WTC11 (cell line): Measurements from ENCODE around the gene SLC6A18. TPM values are rescaled to one million over a fixed set of nuclear protein-coding genes. Genes with fewer than 3 reads are reported as not detected.

Source experiments
- ATAC-seq: fragments of 200-7000 bp; cut with Tn5 transposase; 2 replicates; pipeline ENCODE4 v1.10.0; 2021; ENCODE audit warnings: mild to moderate bottlenecking, moderate library complexity
- CTCF ChIA-PET: fragments of 300-600 bp; sonication (Branson Sonifier 250); formaldehyde crosslinking; loops from one replicate; lab custom pipeline; 2021; ENCODE audit warnings: antibody characterized with exemption; lab: Charles Lee
- POLR2A ChIA-PET: fragments of 350-600 bp; sonication (Branson Sonifier 250); formaldehyde crosslinking; loops from one replicate; lab custom pipeline; 2021; ENCODE audit warnings: antibody characterized with exemption; lab: Charles Lee
- DNase-seq: peaks from one replicate; pipeline ENCODE4 v3.0.0; 2021; ENCODE audit warnings: low spot score
- H3K27ac Mint-ChIP-seq: 2 replicates; pipeline ENCODE4 v1.8.0; 2021; ENCODE audit warnings: mixed read lengths
- H3K27me3 Mint-ChIP-seq: 2 replicates; pipeline ENCODE4 v1.8.0; 2021; ENCODE audit warnings: low read depth, mild to moderate bottlenecking, moderate library complexity, mixed read lengths
- H3K36me3 Mint-ChIP-seq: 2 replicates; pipeline ENCODE4 v1.8.0; 2021; ENCODE audit warnings: mixed read lengths
- H3K4me1 Mint-ChIP-seq: 2 replicates; pipeline ENCODE4 v1.8.0; 2022; ENCODE audit warnings: mixed read lengths
- H3K4me3 Mint-ChIP-seq: 2 replicates; pipeline ENCODE4 v1.8.0; 2021; ENCODE audit warnings: mild to moderate bottlenecking, moderate library complexity, mixed read lengths
- H3K9me3 Mint-ChIP-seq: 2 replicates; pipeline ENCODE4 v1.8.0; 2021; ENCODE audit warnings: mixed read lengths
- GTF2I ChIP-seq: fragments of 250-450 bp; sonication (Bioruptor Pico); conservative IDR thresholded peaks from 2 replicates; pipeline ENCODE4 v1.4.0; 2021; ENCODE audit warnings: mild to moderate bottlenecking
- NR3C1 ChIP-seq: sonication (generic); formaldehyde crosslinking; conservative IDR thresholded peaks from 2 replicates; pipeline ENCODE4 v1.8.1; 2023; ENCODE audit warnings: low read depth, mild to moderate bottlenecking, missing genetic modification reagents
- ZNF121 ChIP-seq: sonication (generic); formaldehyde crosslinking; IDR thresholded peaks from 2 replicates; pipeline ENCODE4 v1.8.0; 2023; ENCODE audit warnings: missing genetic modification reagents
- ZNF396 ChIP-seq: fragments of 250-450 bp; sonication (Bioruptor Pico); IDR thresholded peaks from 2 replicates; pipeline ENCODE4 v1.8.0; 2021; ENCODE audit warnings: mild to moderate bottlenecking, moderate library complexity, borderline replicate concordance
- total RNA-seq: library from RNA; stranded (reverse); gene quantifications from 3 replicates; pipeline ENCODE4 v1.2.3, GENCODE V29; 2021
- TF ChIP-seq, protein P1 (sequence below): fragments of 200-600 bp; IDR thresholded peaks from 2 replicates; pipeline ENCODE4 v1.8.0; 2022; ENCODE audit warnings: antibody characterized with exemption
- TF ChIP-seq, protein P2 (sequence below): sonication (generic); formaldehyde crosslinking; IDR thresholded peaks from 2 replicates; pipeline ENCODE4 v1.8.1; 2023; ENCODE audit warnings: mild to moderate bottlenecking, missing genetic modification reagents, moderate library complexity
- TF ChIP-seq, protein P3 (sequence below): sonication (generic); formaldehyde crosslinking; IDR thresholded peaks from 2 replicates; pipeline ENCODE4 v1.8.0; 2023; ENCODE audit warnings: missing genetic modification reagents
- TF ChIP-seq, protein P4 (sequence below): sonication (generic); formaldehyde crosslinking; IDR thresholded peaks from 2 replicates; pipeline ENCODE4 v1.8.1; 2022; ENCODE audit warnings: mild to moderate bottlenecking, missing genetic modification reagents, moderate library complexity, borderline replicate concordance
- TF ChIP-seq, protein P5 (sequence below): fragments of 250-450 bp; sonication (Bioruptor Pico); conservative IDR thresholded peaks from 2 replicates; pipeline ENCODE4 v1.9.0; 2021; ENCODE audit warnings: mild to moderate bottlenecking
- TF ChIP-seq, protein P6 (sequence below): sonication (generic); formaldehyde crosslinking; IDR thresholded peaks from 2 replicates; pipeline ENCODE4 v1.8.0; 2023; ENCODE audit warnings: mild to moderate bottlenecking, missing genetic modification reagents

Gene SLC6A18
- total RNA-seq, 1 experiment from 2014 or later, result not detected

DNA sequence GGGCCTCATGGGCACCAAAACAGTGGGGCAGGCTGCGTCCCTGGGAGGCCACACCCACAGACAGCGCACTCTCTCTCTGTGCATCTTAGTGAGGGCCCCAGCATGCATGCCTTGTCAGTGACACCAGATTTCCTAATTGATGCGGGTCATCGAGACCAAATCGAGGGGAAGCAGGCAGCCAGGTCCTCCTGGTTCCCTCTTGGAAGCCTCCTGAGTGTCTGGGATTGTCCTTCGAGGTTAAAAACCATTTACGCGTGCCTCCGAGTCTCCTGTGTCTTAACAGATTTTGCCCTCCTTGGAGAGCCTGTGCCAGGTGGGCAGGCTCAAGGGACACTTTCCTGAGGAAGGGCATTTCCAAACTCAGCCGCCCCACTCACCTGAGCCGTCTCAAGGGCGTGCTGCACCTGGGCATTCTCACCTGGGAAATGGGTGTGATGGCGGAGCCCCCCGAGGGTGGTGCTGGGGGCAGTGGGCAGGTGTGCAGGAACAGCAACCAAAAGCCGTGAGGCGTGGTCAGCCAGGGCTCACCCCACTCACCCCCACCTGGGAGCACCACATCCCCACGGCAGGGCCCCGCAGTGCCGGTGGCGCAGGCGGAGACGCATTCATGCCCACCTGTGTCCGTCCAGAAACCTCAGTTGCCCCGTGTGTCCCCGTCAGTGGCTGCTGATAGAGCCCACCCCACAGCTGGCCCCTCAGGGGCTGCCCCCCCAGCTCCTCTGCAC lies 21.1 kb upstream of the SLC6A18 start:
- Mint-ChIP-seq H3K9me3 (no peaks in the 10 kb centered on the region), H3K27ac (no peak overlapping the region), H3K27me3 (no peaks in the 10 kb centered on the region), H3K4me1 (peaks cover 7% of the 10 kb centered on the region; the same call in 1 of the 2 replicates), H3K4me3 (no peak overlapping the region), H3K36me3 (no peaks in the 10 kb centered on the region)
- DNase-seq (peak; percentile 8), ATAC-seq (no peak)
- no peak for TF ChIP-seq GTF2I (CRISPR knock-in tag)
- ChIA-PET CTCF (interaction anchor here (0.7 to 3.0 kb wide), 29 partner anchors 8 to 441 kb away, joined by 3 to 23 read pairs (median 4); no protein-coding TSS in a partner anchor), POLR2A (no interaction called here)

DNA sequence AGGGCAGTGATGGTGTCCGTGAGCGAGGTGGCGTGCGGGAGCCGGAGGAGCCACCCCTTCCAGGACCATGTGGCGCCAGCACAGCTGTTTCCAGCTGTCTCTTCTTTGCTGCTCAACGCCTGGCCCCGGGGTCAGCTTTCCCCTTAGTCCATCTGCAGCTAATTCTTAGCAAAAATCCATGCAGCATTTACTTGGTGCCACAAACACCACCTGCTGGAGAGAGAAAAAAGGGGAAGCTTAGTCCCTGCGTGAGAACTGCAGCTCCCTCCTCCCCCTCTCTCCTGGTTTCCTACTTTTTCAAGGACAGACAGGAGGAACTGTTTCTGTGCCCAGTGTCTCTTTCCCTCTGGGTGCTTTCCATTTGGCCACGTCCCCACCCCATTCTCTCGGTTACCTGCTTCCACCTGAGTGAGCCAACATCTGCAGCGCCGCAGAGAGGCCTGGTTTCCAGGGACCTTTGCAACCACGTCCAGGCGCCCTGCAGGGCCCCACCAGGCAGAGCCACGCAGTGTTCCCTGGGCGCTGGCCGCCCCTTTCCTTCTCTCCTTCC lies 20.4 kb upstream of the SLC6A18 start:
- ATAC-seq, result peak; percentile 66
- POLR2A ChIA-PET, result no interaction called here
- peak; percentile 31 for DNase-seq

DNA sequence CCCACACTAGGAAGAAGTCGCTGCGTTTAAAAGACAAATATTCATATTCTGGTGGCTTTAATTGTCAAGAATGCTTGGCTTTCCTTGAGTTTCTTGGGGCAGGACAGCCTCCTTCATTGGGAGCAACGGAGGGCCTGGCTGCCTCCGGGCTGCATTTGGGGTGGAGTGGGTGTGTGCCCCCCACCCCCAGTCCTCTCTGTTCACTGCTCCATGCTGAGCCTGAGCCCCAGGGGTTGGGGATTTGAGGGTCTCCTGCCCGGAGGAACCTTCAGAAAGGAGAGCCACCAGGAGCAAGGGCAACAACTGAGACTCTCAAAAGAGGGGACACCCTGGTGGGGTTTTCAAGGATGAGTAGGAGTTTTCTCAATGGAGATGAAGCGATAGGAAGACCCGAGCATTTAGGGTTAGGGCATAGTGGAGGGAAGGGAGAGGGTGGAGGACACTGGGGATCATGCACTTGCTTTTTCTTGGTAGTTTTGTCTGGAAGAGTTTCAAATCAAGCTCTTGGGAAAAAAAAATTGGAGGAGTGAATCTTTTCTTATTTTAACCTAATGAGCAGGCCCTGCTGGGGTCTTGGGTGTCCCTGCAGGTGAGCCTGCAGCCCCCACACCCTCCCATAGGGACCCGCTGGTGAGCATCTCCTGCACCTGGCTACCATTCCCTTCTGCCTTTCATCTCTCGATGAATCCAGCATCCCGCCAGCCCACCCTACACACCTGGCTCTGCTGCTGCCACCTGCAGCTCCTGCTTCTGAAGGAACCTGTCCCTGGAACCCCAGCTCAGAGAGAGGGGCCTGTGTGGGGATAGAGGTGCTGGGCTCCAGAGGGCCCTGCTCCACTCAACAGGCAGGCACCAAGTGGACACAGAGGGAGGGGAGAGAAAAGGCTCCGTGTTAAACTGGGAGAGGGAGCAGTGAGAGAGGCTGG lies 19.7 kb upstream of the SLC6A18 start:
- TF ChIP-seq, protein P1, sequence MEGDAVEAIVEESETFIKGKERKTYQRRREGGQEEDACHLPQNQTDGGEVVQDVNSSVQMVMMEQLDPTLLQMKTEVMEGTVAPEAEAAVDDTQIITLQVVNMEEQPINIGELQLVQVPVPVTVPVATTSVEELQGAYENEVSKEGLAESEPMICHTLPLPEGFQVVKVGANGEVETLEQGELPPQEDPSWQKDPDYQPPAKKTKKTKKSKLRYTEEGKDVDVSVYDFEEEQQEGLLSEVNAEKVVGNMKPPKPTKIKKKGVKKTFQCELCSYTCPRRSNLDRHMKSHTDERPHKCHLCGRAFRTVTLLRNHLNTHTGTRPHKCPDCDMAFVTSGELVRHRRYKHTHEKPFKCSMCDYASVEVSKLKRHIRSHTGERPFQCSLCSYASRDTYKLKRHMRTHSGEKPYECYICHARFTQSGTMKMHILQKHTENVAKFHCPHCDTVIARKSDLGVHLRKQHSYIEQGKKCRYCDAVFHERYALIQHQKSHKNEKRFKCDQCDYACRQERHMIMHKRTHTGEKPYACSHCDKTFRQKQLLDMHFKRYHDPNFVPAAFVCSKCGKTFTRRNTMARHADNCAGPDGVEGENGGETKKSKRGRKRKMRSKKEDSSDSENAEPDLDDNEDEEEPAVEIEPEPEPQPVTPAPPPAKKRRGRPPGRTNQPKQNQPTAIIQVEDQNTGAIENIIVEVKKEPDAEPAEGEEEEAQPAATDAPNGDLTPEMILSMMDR, result no peak
- TF ChIP-seq, protein P2, sequence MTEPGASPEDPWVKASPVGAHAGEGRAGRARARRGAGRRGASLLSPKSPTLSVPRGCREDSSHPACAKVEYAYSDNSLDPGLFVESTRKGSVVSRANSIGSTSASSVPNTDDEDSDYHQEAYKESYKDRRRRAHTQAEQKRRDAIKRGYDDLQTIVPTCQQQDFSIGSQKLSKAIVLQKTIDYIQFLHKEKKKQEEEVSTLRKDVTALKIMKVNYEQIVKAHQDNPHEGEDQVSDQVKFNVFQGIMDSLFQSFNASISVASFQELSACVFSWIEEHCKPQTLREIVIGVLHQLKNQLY, result no peak
- TF ChIP-seq, protein P3, sequence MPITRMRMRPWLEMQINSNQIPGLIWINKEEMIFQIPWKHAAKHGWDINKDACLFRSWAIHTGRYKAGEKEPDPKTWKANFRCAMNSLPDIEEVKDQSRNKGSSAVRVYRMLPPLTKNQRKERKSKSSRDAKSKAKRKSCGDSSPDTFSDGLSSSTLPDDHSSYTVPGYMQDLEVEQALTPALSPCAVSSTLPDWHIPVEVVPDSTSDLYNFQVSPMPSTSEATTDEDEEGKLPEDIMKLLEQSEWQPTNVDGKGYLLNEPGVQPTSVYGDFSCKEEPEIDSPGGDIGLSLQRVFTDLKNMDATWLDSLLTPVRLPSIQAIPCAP (CRISPR knock-in tag), result no peak
- TF ChIP-seq, protein P4, sequence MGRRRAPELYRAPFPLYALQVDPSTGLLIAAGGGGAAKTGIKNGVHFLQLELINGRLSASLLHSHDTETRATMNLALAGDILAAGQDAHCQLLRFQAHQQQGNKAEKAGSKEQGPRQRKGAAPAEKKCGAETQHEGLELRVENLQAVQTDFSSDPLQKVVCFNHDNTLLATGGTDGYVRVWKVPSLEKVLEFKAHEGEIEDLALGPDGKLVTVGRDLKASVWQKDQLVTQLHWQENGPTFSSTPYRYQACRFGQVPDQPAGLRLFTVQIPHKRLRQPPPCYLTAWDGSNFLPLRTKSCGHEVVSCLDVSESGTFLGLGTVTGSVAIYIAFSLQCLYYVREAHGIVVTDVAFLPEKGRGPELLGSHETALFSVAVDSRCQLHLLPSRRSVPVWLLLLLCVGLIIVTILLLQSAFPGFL (CRISPR knock-in tag), result no peak
- no peak for TF ChIP-seq ZNF396 (CRISPR knock-in tag)
- Mint-ChIP-seq H3K4me3 (no peak overlapping the region), H3K36me3 (no peaks in the 10 kb centered on the region), H3K9me3 (no peaks in the 10 kb centered on the region), H3K27me3 (no peaks in the 10 kb centered on the region), H3K4me1 (peaks cover 7% of the 10 kb centered on the region; the same call in 1 of the 2 replicates), H3K27ac (no peak overlapping the region)
- ATAC-seq, result no peak
- DNase-seq, result no peak
- POLR2A ChIA-PET, result no interaction called here
- CTCF ChIA-PET, result interaction anchor here (0.9 to 3.0 kb wide), 26 partner anchors 9 to 440 kb away, joined by 3 to 23 read pairs (median 4); no protein-coding TSS in a partner anchor

More for the DNA sequence above, 20.4 kb upstream of the SLC6A18 start:
- H3K27me3 Mint-ChIP-seq, result no peaks in the 10 kb centered on the region
- peaks cover 7% of the 10 kb centered on the region; the same call in 1 of the 2 replicates for H3K4me1 Mint-ChIP-seq
- CTCF ChIA-PET, result interaction anchor here (0.7 to 3.0 kb wide), 29 partner anchors 9 to 440 kb away, joined by 3 to 23 read pairs (median 4); no protein-coding TSS in a partner anchor
- H3K36me3 Mint-ChIP-seq, result no peaks in the 10 kb centered on the region
- TF ChIP-seq NR3C1 (CRISPR knock-in tag) (no peak), ZNF121 (CRISPR knock-in tag) (no peak)
- TF ChIP-seq, protein P1, result no peak
- TF ChIP-seq, protein P5, sequence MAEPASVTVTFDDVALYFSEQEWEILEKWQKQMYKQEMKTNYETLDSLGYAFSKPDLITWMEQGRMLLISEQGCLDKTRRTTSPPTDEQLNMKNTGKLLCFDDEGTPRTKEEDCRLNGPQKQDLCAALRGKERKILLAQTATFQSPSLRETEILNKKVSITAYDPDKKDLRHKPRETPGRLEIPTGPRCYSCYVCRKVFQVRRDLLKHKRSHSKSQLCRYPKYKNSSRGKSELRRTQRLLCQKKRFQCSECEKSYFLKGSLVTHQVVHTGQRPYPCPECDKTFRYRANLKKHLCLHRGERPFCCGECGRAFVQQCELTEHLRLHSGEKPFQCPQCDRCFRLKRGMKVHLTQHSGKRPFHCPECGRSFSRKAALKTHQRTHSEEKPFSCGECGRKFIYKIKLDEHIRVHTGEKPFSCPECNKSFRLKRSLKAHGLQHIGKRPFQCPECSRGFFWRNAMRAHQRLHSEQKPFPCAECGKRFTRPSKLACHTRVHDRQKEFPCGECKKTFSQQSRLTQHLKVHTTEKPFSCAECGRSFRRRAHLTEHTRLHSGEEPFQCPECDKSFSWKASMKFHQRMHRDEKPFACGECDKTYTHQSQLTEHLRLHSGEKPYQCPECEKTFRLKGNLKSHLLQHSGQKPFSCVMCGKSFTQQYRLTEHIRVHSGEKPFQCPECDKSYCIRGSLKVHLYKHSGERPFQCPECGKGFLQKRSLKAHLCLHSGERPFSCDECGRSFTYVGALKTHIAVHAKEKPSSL (CRISPR knock-in tag), result no peak
- TF ChIP-seq, protein P6, sequence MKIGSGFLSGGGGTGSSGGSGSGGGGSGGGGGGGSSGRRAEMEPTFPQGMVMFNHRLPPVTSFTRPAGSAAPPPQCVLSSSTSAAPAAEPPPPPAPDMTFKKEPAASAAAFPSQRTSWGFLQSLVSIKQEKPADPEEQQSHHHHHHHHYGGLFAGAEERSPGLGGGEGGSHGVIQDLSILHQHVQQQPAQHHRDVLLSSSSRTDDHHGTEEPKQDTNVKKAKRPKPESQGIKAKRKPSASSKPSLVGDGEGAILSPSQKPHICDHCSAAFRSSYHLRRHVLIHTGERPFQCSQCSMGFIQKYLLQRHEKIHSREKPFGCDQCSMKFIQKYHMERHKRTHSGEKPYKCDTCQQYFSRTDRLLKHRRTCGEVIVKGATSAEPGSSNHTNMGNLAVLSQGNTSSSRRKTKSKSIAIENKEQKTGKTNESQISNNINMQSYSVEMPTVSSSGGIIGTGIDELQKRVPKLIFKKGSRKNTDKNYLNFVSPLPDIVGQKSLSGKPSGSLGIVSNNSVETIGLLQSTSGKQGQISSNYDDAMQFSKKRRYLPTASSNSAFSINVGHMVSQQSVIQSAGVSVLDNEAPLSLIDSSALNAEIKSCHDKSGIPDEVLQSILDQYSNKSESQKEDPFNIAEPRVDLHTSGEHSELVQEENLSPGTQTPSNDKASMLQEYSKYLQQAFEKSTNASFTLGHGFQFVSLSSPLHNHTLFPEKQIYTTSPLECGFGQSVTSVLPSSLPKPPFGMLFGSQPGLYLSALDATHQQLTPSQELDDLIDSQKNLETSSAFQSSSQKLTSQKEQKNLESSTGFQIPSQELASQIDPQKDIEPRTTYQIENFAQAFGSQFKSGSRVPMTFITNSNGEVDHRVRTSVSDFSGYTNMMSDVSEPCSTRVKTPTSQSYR (CRISPR knock-in tag), result no peak
- TF ChIP-seq, all 79 proteins: peak for 0
- no peak overlapping the region for H3K4me3 Mint-ChIP-seq
- no peak overlapping the region for H3K27ac Mint-ChIP-seq
- no peaks in the 10 kb centered on the region for H3K9me3 Mint-ChIP-seq
